Kidney epithelial cell (primary cell): Measurements from ENCODE around the gene ZNF74. TPM values are rescaled to one million over a fixed set of nuclear protein-coding genes. Genes with fewer than 3 reads are reported as not detected.
"Not testable (repeated sequence)": the region's sequence is repeated elsewhere in the genome, so short reads cannot be mapped to it uniquely, and the experiment has no call there.

ENCODE experiments used
- DNase-seq: peaks from one replicate; pipeline ENCODE4 v3.0.0-alpha.2; 2010; ENCODE audit warnings: low read depth
- H3K27me3 ChIP-seq: 2 replicates; pipeline ENCODE4 v1.6.0; 2011; ENCODE audit warnings: low read length; ENCODE audit not compliant: control insufficient read depth, insufficient read depth
- H3K36me3 ChIP-seq: 2 replicates; pipeline ENCODE4 v1.5.1; 2011; ENCODE audit warnings: low read length; ENCODE audit not compliant: control insufficient read depth, insufficient read depth
- H3K4me3 ChIP-seq: 2 replicates; pipeline ENCODE4 v1.5.1; 2011; ENCODE audit warnings: low read depth, mild to moderate bottlenecking, control low read depth, low read length
- total RNA-seq: library from RNA; depleted of rRNA; stranded (reverse); fragments of >200 nt; gene quantifications from 2 replicates; pipeline ENCODE4 v1.2.3, GENCODE V29; 2015
- TF ChIP-seq, protein P1 (sequence below): IDR thresholded peaks from 2 replicates; pipeline ENCODE4 v1.5.1; 2011; ENCODE audit warnings: mild to moderate bottlenecking, moderate library complexity, low read length, control low read depth, inconsistent platforms; ENCODE audit not compliant: insufficient read depth, poor library complexity, severe bottlenecking

ZNF74 gene
- total RNA-seq, 1 donor from 2014 or later: 23.5 TPM

DNA sequence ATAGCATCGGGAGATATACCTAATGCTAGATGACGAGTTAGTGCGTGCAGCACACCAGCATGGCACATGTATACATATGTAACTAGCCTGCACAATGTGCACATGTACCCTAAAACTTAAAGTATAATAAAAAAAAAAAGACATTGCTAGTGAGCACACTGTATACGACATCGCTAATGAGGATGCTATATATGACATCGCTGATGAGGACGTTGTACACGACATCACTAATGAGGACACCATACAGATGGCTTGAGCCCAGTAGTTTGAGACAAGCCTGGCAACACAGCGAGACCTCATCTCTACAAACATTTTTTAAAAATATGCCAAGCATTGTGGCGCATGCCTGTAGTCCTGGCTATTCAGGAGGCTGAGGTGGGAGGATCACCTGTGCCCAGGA is 31.5 kb upstream of the ZNF74 start:
- H3K36me3 ChIP-seq, DNase-seq, H3K27me3 ChIP-seq, H3K4me3 ChIP-seq: not testable (repeated sequence)

DNA sequence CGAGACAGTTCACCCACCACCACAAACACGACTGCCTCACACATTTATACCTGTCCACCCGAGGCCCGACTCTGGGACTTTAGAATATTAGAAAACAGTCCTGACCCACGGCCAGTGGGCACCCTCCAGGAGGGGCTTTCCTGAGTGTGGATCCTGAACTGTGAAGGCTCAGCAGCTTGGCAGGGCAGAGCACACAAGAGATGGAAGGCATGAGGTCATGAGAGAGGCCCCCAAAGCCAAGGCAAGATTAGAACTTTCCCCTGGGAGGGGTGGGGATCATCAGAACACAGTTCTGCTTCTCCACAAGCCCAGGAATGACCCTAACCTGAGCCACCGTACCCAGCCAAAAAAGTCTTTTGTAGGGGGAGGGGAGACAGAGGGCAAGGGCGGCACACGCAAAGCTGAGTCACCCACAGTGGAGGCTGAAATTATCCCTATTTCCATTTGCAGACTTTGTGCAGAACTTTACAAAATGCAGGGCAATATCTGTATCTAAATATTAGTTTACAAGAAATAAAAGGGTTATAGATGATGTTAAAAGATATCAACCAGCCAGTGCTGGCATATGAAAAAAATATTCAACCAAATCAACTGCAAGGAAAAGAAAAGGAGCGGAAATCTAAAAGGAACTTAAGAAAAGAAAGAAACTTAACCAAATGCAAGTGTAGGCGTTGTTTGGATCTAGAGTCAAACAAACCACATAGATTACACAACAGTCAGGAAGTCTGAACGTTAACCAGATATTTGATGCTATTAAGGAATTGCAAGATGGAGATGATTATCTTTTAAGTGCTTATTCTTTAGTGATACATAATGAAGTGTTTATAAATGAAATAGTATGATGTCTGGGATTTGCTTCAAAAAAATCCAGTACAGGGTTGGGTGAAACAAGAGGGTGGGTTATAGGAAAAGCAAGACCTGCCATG is 29.4 kb upstream of the ZNF74 start:
- H3K4me3 ChIP-seq, DNase-seq, H3K36me3 ChIP-seq, H3K27me3 ChIP-seq: not testable (repeated sequence)

DNA sequence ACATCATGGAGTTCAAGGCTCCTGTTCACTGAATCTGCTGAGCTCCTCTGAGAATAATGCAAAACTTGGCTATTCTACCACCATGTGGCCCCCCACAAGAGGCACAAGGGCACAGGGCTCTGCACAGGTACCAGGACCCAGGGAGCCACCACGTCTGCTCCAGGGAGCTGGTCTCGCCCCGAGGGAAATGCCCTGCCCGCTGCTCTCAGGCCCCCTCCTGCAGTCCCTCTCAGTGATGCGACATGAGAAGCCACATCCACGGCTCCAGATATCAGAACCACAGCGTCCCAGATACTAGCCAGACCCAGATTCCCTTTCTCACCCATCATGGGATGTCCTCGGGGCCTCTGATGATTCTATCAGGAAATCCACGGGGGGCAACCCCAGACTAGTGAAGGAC is 27.1 kb upstream of the ZNF74 start:
- H3K27me3 ChIP-seq, H3K4me3 ChIP-seq, DNase-seq, H3K36me3 ChIP-seq: not testable (repeated sequence)

DNA sequence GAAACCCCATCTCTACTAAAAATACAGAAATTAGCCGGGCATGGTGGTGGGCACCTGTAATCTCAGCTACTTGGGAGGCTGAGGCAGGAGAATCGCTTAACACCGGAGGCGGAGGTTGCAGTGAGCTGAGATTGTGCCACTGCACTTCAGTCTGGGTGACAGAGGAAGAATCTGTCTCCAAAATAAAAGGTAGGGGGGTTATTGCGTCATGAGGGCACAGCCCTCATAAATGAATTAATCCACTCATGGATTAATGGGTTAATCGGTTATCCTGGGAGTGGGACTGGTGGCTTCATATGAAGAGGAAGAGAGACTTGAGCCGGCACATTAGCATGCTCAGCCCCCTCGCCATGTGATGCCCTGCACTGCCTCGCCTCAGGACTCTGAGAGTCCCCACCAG is 25.1 kb upstream of the ZNF74 start:
- not testable (repeated sequence) for DNase-seq, H3K4me3 ChIP-seq, H3K36me3 ChIP-seq, H3K27me3 ChIP-seq

DNA sequence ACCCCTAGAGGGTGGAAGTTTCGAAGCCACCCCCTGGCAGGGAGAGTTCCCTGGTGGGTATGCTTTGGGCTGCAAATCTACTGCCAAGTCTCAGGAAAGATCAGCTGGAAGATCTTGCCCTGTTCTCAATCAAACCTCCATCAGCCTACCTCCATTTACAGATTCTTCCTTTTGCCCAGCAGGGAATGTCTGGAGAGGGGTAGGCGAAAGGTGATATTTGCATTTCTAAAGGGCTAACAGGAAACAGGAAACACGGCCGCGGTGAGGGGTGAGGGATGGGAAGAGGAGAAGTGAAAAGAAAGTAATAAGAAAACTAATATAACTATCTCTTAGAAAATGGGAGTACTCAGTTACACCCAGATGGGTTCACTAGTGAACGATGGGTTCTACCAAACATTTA is 22.3 kb upstream of the ZNF74 start:
- DNase-seq, H3K4me3 ChIP-seq, H3K36me3 ChIP-seq, H3K27me3 ChIP-seq: not testable (repeated sequence)

DNA sequence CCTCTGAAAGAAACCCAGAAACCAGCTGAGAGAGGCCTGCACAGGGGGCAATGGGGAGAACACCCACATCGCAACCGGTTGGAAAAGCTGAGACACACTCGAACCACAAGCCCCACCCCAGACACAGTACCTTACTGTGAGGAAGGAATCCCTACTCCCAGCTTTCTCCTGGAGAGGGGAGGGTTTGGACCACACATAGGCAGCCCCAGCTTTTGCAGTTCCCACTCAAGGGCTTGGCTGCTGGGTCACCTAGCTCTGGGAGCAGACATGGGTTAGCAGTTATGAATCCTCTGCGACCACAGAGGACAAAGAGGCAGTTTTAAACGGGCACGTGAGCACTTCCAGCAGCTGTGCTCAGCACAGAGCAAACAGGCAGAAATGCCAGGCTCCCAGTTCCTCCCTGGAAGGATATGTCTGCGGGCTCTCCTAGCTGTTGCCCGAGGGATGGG is 21.5 kb upstream of the ZNF74 start:
- not testable (repeated sequence) for H3K36me3 ChIP-seq, H3K4me3 ChIP-seq, DNase-seq

DNA sequence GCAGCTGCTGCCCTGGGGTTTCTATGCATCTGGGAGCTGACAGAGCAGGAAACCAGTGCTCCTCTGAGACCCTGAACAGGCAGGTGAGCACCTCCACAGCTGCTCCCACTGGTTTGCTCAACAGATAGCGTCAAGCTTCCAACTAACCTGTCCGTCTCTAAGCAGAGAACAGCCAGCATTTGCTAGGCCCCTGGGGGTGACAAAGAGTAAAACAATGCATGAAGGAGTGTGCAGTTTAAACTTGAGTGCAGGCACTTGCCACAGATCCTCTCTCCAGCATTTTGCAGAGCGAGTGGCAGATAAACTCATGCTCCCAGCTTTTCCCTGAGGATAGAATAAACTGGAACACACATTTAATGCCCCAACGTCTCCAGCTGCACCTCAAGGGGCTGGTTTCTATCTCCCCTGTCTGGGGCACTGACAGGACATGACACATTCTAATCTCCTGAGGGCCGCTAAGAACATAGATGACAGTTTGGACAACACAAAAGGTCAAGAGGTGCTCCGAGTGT is 20.7 kb upstream of the ZNF74 start:
- H3K4me3 ChIP-seq, DNase-seq, H3K36me3 ChIP-seq, H3K27me3 ChIP-seq: not testable (repeated sequence)

More for the DNA sequence above, 21.5 kb upstream of the ZNF74 start:
- not testable (repeated sequence) for H3K27me3 ChIP-seq

DNA sequence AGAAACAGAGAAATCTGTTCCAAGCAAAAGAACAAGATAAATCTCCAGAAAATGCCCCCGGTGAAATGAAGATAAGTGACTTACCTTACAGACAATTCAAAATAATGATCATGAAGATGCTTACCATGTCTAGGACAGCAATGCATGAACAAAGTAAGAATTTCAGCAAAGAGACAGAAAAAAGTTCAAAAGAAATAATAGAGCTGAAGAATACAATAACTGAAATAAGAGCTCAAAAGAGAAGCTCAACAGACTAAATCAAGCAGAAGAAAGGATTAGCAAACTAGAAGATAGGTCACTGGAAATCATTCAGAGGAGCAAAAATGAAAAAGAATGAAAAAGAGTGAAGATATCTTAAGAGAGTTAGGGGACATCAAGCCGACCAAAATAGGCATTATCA is 19.8 kb upstream of the ZNF74 start:
- DNase-seq, H3K4me3 ChIP-seq, H3K36me3 ChIP-seq, H3K27me3 ChIP-seq: not testable (repeated sequence)

DNA sequence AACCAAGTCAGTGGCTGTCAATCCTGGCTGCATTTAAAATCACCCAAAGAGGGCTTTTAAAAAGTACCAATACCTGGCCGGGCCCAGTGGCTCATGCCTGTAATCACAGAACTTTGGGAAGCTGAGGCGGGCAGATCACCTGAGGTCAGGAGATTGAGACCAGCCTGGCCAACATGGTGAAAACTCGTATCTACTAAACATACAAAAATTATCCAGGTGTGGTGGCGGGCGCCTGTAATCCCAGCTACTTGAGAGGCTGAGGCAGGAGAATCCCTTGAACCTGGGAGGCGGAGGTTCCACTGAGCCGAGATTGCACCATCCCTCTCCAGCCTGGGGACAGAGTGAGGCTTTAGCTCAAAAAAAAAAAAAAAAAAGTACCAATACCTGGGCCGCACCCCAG is 17.7 kb upstream of the ZNF74 start:
- DNase-seq, H3K4me3 ChIP-seq, H3K27me3 ChIP-seq, H3K36me3 ChIP-seq: not testable (repeated sequence)

DNA sequence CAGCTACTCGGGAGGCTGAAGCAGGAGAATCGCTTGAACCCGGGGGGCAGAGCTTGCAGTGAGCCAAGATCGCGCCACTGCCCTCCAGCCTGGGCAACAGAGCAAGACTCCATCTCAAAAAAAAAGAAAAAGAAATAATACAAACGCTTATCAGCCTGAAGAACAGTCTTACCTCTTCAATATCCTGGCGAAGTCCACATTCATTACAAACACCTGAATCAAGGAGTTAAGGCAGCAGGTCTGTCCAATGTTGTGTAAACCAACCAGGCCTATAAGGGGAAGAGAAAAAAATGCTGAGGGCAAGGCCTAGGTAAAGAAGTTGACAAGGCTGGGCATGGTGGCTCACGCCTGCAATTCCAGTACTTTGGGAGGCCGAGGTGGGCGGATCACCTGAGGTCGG is 17.0 kb upstream of the ZNF74 start:
- DNase-seq, H3K36me3 ChIP-seq, H3K27me3 ChIP-seq, H3K4me3 ChIP-seq: not testable (repeated sequence)

DNA sequence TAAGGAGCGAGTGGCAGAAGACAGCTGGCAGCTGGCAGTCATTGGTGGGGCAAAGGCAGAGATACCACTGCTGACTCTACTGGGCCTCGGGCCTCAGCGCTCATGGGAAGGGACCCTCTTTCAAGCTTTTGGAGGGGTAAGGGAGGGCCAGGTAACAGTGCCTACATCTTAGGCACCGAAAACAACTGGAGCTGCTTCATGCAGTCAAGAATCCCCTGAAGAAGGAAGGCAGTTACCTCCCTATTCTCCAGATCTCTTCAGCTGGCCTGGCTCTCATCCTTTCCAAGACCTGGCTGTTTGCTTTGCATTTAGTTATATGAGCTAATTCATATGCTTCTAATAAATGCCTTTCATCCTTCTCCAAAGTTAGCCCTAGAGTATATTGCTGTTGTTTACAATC is 15.8 kb upstream of the ZNF74 start:
- Histone ChIP-seq H3K36me3 (no peaks in the 10 kb centered on the region), H3K4me3 (no peak overlapping the region), H3K27me3 (no peaks in the 10 kb centered on the region)
- no peak for DNase-seq
- TF ChIP-seq, protein P1, sequence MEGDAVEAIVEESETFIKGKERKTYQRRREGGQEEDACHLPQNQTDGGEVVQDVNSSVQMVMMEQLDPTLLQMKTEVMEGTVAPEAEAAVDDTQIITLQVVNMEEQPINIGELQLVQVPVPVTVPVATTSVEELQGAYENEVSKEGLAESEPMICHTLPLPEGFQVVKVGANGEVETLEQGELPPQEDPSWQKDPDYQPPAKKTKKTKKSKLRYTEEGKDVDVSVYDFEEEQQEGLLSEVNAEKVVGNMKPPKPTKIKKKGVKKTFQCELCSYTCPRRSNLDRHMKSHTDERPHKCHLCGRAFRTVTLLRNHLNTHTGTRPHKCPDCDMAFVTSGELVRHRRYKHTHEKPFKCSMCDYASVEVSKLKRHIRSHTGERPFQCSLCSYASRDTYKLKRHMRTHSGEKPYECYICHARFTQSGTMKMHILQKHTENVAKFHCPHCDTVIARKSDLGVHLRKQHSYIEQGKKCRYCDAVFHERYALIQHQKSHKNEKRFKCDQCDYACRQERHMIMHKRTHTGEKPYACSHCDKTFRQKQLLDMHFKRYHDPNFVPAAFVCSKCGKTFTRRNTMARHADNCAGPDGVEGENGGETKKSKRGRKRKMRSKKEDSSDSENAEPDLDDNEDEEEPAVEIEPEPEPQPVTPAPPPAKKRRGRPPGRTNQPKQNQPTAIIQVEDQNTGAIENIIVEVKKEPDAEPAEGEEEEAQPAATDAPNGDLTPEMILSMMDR: no peak

DNA sequence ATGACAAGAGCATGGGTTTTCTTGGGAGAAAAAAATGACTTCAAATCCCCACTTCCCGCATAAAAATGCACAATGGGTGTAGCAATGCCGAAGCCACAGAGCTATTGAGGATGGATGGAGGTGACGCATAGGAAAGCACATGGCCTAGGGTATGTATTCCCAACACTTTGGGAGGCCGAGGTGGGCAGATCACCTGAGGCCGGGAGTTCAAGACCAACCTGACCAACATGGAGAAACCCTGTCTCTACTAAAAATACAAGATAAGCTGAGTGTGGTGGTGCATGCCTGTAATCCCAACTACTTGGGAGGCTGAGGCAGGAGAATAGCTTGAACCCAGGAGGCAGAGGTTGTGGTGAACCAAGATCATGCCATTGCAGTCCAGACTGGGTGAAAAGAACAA is 15.3 kb upstream of the ZNF74 start:
- not testable (repeated sequence) for H3K4me3 ChIP-seq, DNase-seq, H3K36me3 ChIP-seq, H3K27me3 ChIP-seq
